Liver (tissue), 9 donors: ENCODE data around the gene NKD1. TPM values are rescaled to one million over a fixed set of nuclear protein-coding genes. Genes with fewer than 3 reads are reported as not detected.
A peak's percentile ranks its signal among the peaks of the same experiment; 100 is the strongest.

Experiments used
- DNase-seq: peaks from one replicate; pipeline ENCODE4 v3.0.0-alpha.2; 2017; ENCODE audit warnings: low spot score
- H3K27ac ChIP-seq, 2 donors: one replicate each; pipeline ENCODE4 v1.7.0; 2013; ENCODE audit warnings: inconsistent platforms in 2 of 2, low read length in 2 of 2, control low read depth in 1 of 2, low read depth in 1 of 2, mild to moderate bottlenecking in 1 of 2
- H3K27me3 ChIP-seq, 4 donors: one replicate each; pipeline versions ENCODE4 v1.6.1 to v1.7.0; 2013; ENCODE audit warnings: low read length in 3 of 4, inconsistent platforms in 1 of 4, mild to moderate bottlenecking in 1 of 4, moderate library complexity in 1 of 4; ENCODE audit not compliant: control insufficient read depth in 4 of 4, insufficient read depth in 4 of 4
- H3K36me3 ChIP-seq, 4 donors: one replicate each; pipeline versions ENCODE4 v1.6.1 to v1.7.0; 2013; ENCODE audit warnings: low read length in 3 of 4, mild to moderate bottlenecking in 3 of 4, low read depth in 1 of 4, moderate library complexity in 1 of 4; ENCODE audit not compliant: control insufficient read depth in 4 of 4, insufficient read depth in 3 of 4
- H3K4me1 ChIP-seq, 4 donors: one replicate each; pipeline versions ENCODE4 v1.6.1 to v1.7.0; 2013; ENCODE audit warnings: low read length in 3 of 4, mild to moderate bottlenecking in 3 of 4, moderate library complexity in 1 of 4; ENCODE audit not compliant: control insufficient read depth in 4 of 4, insufficient read depth in 4 of 4
- H3K4me3 ChIP-seq, 3 donors: one replicate each; pipeline versions ENCODE4 v1.6.1 to v1.7.0; 2013; ENCODE audit warnings: low read length in 3 of 3, control low read depth in 1 of 3, low read depth in 1 of 3, mild to moderate bottlenecking in 1 of 3
- H3K9ac ChIP-seq, 2 donors: one replicate each; pipeline ENCODE4 v1.7.0; 2013; ENCODE audit warnings: low read length in 2 of 2, mild to moderate bottlenecking in 2 of 2, moderate library complexity in 2 of 2, control low read depth in 1 of 2, low read depth in 1 of 2
- H3K9me3 ChIP-seq, 4 donors: one replicate each; pipeline versions ENCODE4 v1.6.1 to v1.7.0; 2013; ENCODE audit warnings: low read length in 3 of 4; ENCODE audit not compliant: control insufficient read depth in 4 of 4
- ATF3 ChIP-seq: IDR thresholded peaks from 2 replicates; pipeline ENCODE4 v1.6.1; 2016; ENCODE audit warnings: antibody characterized with exemption
- CTCF ChIP-seq: fragments of 150-350 bp; IDR thresholded peaks from 2 replicates; pipeline ENCODE4 v1.5.1; 2017; ENCODE audit warnings: improper control_type of control experiment, low read depth, low read length; ENCODE audit not compliant: missing input control
- EGR1 ChIP-seq, 2 donors: IDR thresholded peaks; 2 replicates each; pipeline ENCODE4 v1.6.1; 2016 to 2018; ENCODE audit warnings: antibody characterized with exemption in 2 of 2, low read depth in 2 of 2
- FOXA1 ChIP-seq: IDR thresholded peaks from 2 replicates; pipeline ENCODE4 v1.6.1; 2016; ENCODE audit warnings: antibody characterized with exemption
- FOXA2 ChIP-seq: IDR thresholded peaks from 2 replicates; pipeline ENCODE4 v1.6.1; 2016; ENCODE audit warnings: antibody characterized with exemption
- GABPA ChIP-seq, 2 donors: IDR thresholded peaks in 1 of 2; conservative IDR thresholded peaks in 1 of 2; 2 replicates each; pipeline ENCODE4 v1.6.1; 2016; ENCODE audit warnings: antibody characterized with exemption in 2 of 2, mild to moderate bottlenecking in 1 of 2, moderate library complexity in 1 of 2
- HNF4A ChIP-seq, 2 donors: conservative IDR thresholded peaks; 2 replicates each; pipeline ENCODE4 v1.6.1; 2016; ENCODE audit warnings: antibody characterized with exemption in 2 of 2, mild to moderate bottlenecking in 2 of 2
- HNF4G ChIP-seq: IDR thresholded peaks from 2 replicates; pipeline ENCODE4 v1.6.1; 2016; ENCODE audit warnings: antibody characterized with exemption
- MAX ChIP-seq: IDR thresholded peaks from 2 replicates; pipeline ENCODE4 v1.6.1; 2016; ENCODE audit warnings: antibody characterized with exemption
- NR2F2 ChIP-seq: IDR thresholded peaks from 2 replicates; pipeline ENCODE4 v1.6.1; 2016; ENCODE audit warnings: antibody characterized with exemption
- RAD21 ChIP-seq, 2 donors: IDR thresholded peaks; 2 replicates each; pipeline ENCODE4 v1.6.1; 2016; ENCODE audit warnings: antibody characterized with exemption in 2 of 2, mild to moderate bottlenecking in 2 of 2
- REST ChIP-seq: IDR thresholded peaks from 2 replicates; pipeline ENCODE4 v1.6.1; 2016; ENCODE audit warnings: antibody characterized with exemption, mild to moderate bottlenecking
- RXRA ChIP-seq, 2 donors: IDR thresholded peaks; 2 replicates each; pipeline ENCODE4 v1.6.1; 2017 to 2018; ENCODE audit warnings: antibody characterized with exemption in 2 of 2, mild to moderate bottlenecking in 1 of 2
- SP1 ChIP-seq: IDR thresholded peaks from 2 replicates; pipeline ENCODE4 v1.6.1; 2018; ENCODE audit warnings: antibody characterized with exemption, mild to moderate bottlenecking
- TAF1 ChIP-seq: conservative IDR thresholded peaks from 2 replicates; pipeline ENCODE4 v1.6.1; 2016; ENCODE audit warnings: antibody characterized with exemption, mild to moderate bottlenecking
- YY1 ChIP-seq: IDR thresholded peaks from 2 replicates; pipeline ENCODE4 v1.6.1; 2016; ENCODE audit warnings: antibody characterized with exemption, mild to moderate bottlenecking
- ZBTB33 ChIP-seq: IDR thresholded peaks from 2 replicates; pipeline ENCODE4 v1.6.1; 2016; ENCODE audit warnings: antibody characterized with exemption
- WGBS: extraction: QIAGEN DNeasy Blood & Tissue Kit; methylation state at CpG from one replicate; pipeline ENCODE4 v1.1.7; 2013; 5-methylcytosine and 5-hydroxymethylcytosine counted together
- polyA plus RNA-seq, 2 donors: library from polyadenylated mRNA; stranded (reverse) in 1 of 2; unstranded in 1 of 2; fragments of 200-250 nt in 1 of 2; fragments of >200 nt in 1 of 2; fragmentation: Nextera tagmentation in 1 of 2; extraction: Ambion mirVana in 1 of 2; gene quantifications; one replicate each; pipeline versions ENCODE4 v1.2.1 to v1.2.3, GENCODE V29; 2013 to 2015
- total RNA-seq, 2 donors: library from RNA; depleted of rRNA; stranded (reverse); fragments of >200 nt; gene quantifications; one replicate each; pipeline ENCODE4 v1.2.3, GENCODE V29; 2014
- donor health status: healthy.
- donor health status: healthy.
- donor health status: healthy.
- donor health status: healthy.
- donor health status: healthy.

NKD1 gene
- total and polyA plus RNA-seq, 4 donors = 0.28 to 3.5 (median 0.85) TPM

- DNase-seq = no peak
- TF ChIP-seq FOXA2 (no peak), HNF4G (no peak), FOXA1 (no peak), HNF4A (conservative IDR thresholded peaks at IDR 0.05) (no peak), GABPA (IDR thresholded peaks at IDR 0.05 in 1 of 2, conservative IDR thresholded peaks at IDR 0.05 in 1 of 2) (no peak), YY1 (no peak), ZBTB33 (no peak), RAD21 (IDR thresholded peaks at IDR 0.05) (no peak), SP1 (no peak), REST (no peak), RXRA (IDR thresholded peaks at IDR 0.05) (no peak), CTCF (no peak), EGR1 (IDR thresholded peaks at IDR 0.05; ENCODE audit: low read depth in 2 of 2) (no peak), TAF1 (no peak)
- Histone ChIP-seq H3K27ac (no peak overlapping the region), H3K36me3 (no peaks in the 10 kb centered on the region), H3K4me1 (peaks cover 2 to 14% (median 7%) of the 10 kb centered on the region in 4 donors), H3K27me3 (no peaks in the 10 kb centered on the region), H3K9ac (no peak overlapping the region), H3K9me3 (peaks cover 5 to 13% (median 10%) of the 10 kb centered on the region in 4 donors), H3K4me3 (no peak overlapping the region)
- 97% methylated on average over 6 of the region's 6 CpGs for WGBS
Measured at GRCh38 chr16:50670476-50670875, 122.3 kb downstream of the NKD1 start.

- WGBS = 61% methylated on average over 2 of the region's 2 CpGs
- Histone ChIP-seq H3K36me3 (no peaks in the 10 kb centered on the region), H3K27me3 (no peaks in the 10 kb centered on the region), H3K27ac (no peak overlapping the region), H3K9me3 (peaks cover 5 to 13% (median 10%) of the 10 kb centered on the region in 4 donors), H3K4me1 (peaks cover 2 to 14% (median 7%) of the 10 kb centered on the region in 4 donors), H3K4me3 (peak overlapping the region in 1 of 3 donors; percentile 42), H3K9ac (no peak overlapping the region)
- DNase-seq = no peak
- TF ChIP-seq YY1 = no peak
- TF ChIP-seq HNF4G = no peak
- no peak for TF ChIP-seq ATF3
- no peak for TF ChIP-seq NR2F2
- TF ChIP-seq RXRA (IDR thresholded peaks at IDR 0.05) = no peak
- TF ChIP-seq EGR1 (IDR thresholded peaks at IDR 0.05; ENCODE audit: low read depth in 2 of 2) = no peak
- peak; percentile 55 to 67 for TF ChIP-seq RAD21 (IDR thresholded peaks at IDR 0.05)
- no peak for TF ChIP-seq FOXA2
- TF ChIP-seq MAX = no peak
- TF ChIP-seq CTCF = peak; percentile 38
- TF ChIP-seq ZBTB33 = no peak
- no peak for TF ChIP-seq TAF1
Measured at GRCh38 chr16:50671644-50672260, 123.6 kb downstream of the NKD1 start.
